GM10266 (cell line): ENCODE results near the gene AK2.

Experiments used
- DNase-seq: peaks from one replicate; pipeline ENCODE4 v3.0.0; 2012; ENCODE audit errors: extremely low spot score
- CTCF ChIP-seq: IDR thresholded peaks from 2 replicates; pipeline ENCODE4 v1.5.1; 2012; ENCODE audit warnings: mild to moderate bottlenecking, low read depth; ENCODE audit not compliant: control insufficient read depth, insufficient read depth; ENCODE audit errors: missing control alignments

Gene AK2

GRCh38 chr1:32988665-32989064 lies 48.0 kb downstream of the AK2 start:
- no peak for DNase-seq
- no peak for TF ChIP-seq CTCF

GRCh38 chr1:32985226-32985625 lies 51.5 kb downstream of the AK2 start:
- no peak for DNase-seq
- TF ChIP-seq CTCF, result no peak

- no peak for TF ChIP-seq CTCF
- no peak for DNase-seq
These were observed 52.1 kb downstream of the AK2 start for GRCh38 chr1:32984455-32985171.

GRCh38 chr1:32984090-32984454 lies 52.6 kb downstream of the AK2 start:
- no peak for DNase-seq
- no peak for TF ChIP-seq CTCF

- no peak for TF ChIP-seq CTCF
- no peak for DNase-seq
These were observed 53.7 kb downstream of the AK2 start for GRCh38 chr1:32983020-32983419.

GRCh38 chr1:32981003-32981901 lies 55.4 kb downstream of the AK2 start:
- TF ChIP-seq CTCF, result no peak
- DNase-seq, result peak; percentile 83

GRCh38 chr1:32980080-32980479 lies 56.6 kb downstream of the AK2 start:
- TF ChIP-seq CTCF, result no peak

More at GRCh38 chr1:32980080-32980479, 56.6 kb downstream of the AK2 start:
- no peak for DNase-seq
